ENCODE results near the gene CHST10. TPM values are rescaled to one million over a fixed set of nuclear protein-coding genes. Genes with fewer than 3 reads are reported as not detected.

The CHST10 gene
- total and polyA plus RNA-seq, 2 donors (not counting 3 experiments of a cell fraction or from before 2014, with no cell fraction given), result 11.1 to 12.3 TPM

DNA sequence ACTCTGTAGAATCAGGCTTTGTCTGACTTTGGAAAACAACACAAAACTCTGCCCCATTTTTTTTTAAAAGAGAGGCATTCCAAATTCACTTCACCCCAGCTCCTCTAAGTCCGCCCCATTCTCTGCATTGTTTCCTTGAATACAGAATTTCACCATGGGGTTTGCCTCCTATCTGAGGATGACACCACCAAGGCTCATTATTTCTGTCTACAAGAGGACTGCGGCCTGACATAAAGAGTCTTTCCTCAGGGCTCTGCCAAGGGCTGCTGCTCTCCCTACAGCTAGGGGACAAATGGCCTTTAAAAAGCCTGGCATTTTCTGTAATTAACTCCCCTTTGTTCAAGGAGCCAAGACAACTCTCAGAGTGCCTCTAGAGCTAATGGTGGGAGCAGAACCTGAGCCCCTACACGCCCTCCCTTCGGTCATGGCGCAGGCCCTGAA lies 4.6 kb downstream of the CHST10 start:
- peaks cover 5% of the 10 kb centered on the region for H3K4me1 ChIP-seq (ENCODE audit: control insufficient read depth, extremely low read depth, insufficient read depth, low read length)
- no peaks in the 10 kb centered on the region for H4K20me1 ChIP-seq (replicated peaks; ENCODE audit: control insufficient read depth, extremely low read depth, insufficient read depth, low read length)
- no peak for FAIRE-seq
- no peak overlapping the region for H3K27ac ChIP-seq (ENCODE audit: insufficient read depth, low read depth, low read length)
- intact Hi-C loops (cut with micrococcal nuclease) (no loop called here), dilution Hi-C loops (cut with MboI; ENCODE audit: extremely low pct_ligation_motif_present, low sequenced_read_pairs) (no loop called here)
- ChIA-PET POLR2A (no interaction called here), CTCF (interaction anchor here (1.3 to 2.7 kb wide), 3 partner anchors 9 to 150 kb away, joined by 3 to 12 read pairs (median 6); no protein-coding TSS in a partner anchor)
- H3K79me2 ChIP-seq (ENCODE audit: control insufficient read depth, insufficient read depth, low read length), result peaks cover 5% of the 10 kb centered on the region
- peaks cover 0 to 3% of the 10 kb centered on the region in 2 experiments for H3K36me3 ChIP-seq (ENCODE audit: control insufficient read depth in 2 of 2, extremely low read depth in 1 of 2, insufficient read depth in 2 of 2, low read length in 2 of 2)
- no peaks in the 10 kb centered on the region for H3K9me1 ChIP-seq (replicated peaks; ENCODE audit: control insufficient read depth, extremely low read depth, insufficient read depth, low read length)
- TF ChIP-seq JUN (IDR thresholded peaks at IDR 0.05; ENCODE audit: borderline replicate concordance, insufficient read depth, insufficient read length, low read depth), result no peak
- no peak for TF ChIP-seq POLR2AphosphoS5 (IDR thresholded peaks at IDR 0.05; ENCODE audit: insufficient read depth, low read depth, low read length)
- TF ChIP-seq POLR2A (IDR thresholded peaks at IDR 0.05; ENCODE audit: low read depth, low read length), result no peak
- TF ChIP-seq MYC (IDR thresholded peaks at IDR 0.05; ENCODE audit: low read depth, low read length), result no peak
- TF ChIP-seq, protein P1, sequence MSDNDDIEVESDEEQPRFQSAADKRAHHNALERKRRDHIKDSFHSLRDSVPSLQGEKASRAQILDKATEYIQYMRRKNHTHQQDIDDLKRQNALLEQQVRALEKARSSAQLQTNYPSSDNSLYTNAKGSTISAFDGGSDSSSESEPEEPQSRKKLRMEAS (IDR thresholded peaks at IDR 0.05; ENCODE audit: insufficient read depth, insufficient read length), result no peak
- TF ChIP-seq GATA2 (IDR thresholded peaks at IDR 0.05; ENCODE audit: insufficient read depth, insufficient read length, low read depth, low read length), result no peak
- no peak for TF ChIP-seq CTCF (IDR thresholded peaks at IDR 0.05; ENCODE audit: extremely low read depth in 1 of 2, insufficient read depth in 1 of 2, low read depth in 1 of 2, low read length in 2 of 2)
- TF ChIP-seq FOS (IDR thresholded peaks at IDR 0.05; ENCODE audit: borderline replicate concordance, insufficient read depth, low read length), result no peak
- TF ChIP-seq EZH2 (IDR thresholded peaks at IDR 0.05; ENCODE audit: borderline replicate concordance, low read depth, low read length, severe bottlenecking), result no peak
- H3K4me3 ChIP-seq (replicated peaks in 1 of 3; ENCODE audit: insufficient read depth in 1 of 3, low read depth in 1 of 3, low read length in 3 of 3), result no peak overlapping the region
- no TSS peak for BruUV-seq (replicated peaks)
- H3K9me3 ChIP-seq (replicated peaks; ENCODE audit: control insufficient read depth, insufficient read depth, low read length), result no peaks in the 10 kb centered on the region
- no peak overlapping the region for H2AFZ ChIP-seq (ENCODE audit: low read depth, low read length)
- no peaks in the 10 kb centered on the region for H3K27me3 ChIP-seq (ENCODE audit: control insufficient read depth in 2 of 2, insufficient read depth in 2 of 2, low read length in 2 of 2)
- no peak overlapping the region for H3K4me2 ChIP-seq (ENCODE audit: insufficient read depth, low read length)
- H3K9ac ChIP-seq (replicated peaks; ENCODE audit: extremely low read depth, insufficient read depth, low read length), result no peak overlapping the region
- no peak for DNase-seq (ENCODE audit: low read depth, low spot score)

Data from endothelial cell of umbilical vein (primary cell).